HG03575 (cell line): ENCODE results near the gene ANAPC15.

Experiments
- ATAC-seq: cut with Tn5 transposase; IDR thresholded peaks from one replicate; pipeline ENCODE4 v1.9.1; 2021; ENCODE audit not compliant: unreplicated experiment, insufficient number of reproducible peaks, low FRiP score; ENCODE audit errors: extremely low read depth

Gene ANAPC15

DNA sequence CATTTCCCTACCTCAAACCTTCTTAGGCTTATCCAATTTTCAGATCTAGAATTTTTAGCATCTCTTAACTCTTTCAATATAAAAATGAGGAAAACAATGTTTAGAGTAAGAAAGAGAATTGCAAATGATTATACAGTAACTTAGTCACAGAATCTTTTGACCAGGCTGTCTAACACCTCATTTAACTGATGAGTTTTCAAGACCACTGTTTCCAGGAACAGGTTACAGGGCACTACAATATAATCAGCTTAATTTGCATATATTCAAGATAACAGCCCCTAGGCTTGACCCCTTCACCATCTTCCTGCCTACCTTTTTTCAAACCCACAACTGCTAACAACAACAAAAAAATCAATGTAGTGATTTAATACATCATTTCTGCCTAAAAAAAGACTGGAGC is 44.8 kb downstream of the ANAPC15 start:
- no peak for ATAC-seq

DNA sequence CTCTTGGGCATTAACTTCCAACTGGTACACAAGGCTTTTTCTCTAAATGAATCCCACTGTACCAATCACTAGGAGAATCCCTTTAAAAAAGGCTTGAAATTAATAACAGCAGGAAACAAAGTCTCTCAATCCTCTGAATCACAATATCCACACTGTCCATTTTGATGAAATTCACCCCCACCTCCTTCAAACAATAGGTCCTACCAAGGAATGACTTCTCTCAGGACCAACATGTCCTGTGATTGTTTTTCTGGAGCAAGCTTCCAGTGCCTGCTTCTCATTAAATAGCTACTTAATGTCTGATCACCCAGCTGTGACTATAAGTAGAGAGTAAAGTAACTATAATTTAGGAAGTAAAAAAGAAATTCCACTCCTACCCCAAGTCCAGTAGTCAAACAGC is 45.2 kb downstream of the ANAPC15 start:
- no peak for ATAC-seq

DNA sequence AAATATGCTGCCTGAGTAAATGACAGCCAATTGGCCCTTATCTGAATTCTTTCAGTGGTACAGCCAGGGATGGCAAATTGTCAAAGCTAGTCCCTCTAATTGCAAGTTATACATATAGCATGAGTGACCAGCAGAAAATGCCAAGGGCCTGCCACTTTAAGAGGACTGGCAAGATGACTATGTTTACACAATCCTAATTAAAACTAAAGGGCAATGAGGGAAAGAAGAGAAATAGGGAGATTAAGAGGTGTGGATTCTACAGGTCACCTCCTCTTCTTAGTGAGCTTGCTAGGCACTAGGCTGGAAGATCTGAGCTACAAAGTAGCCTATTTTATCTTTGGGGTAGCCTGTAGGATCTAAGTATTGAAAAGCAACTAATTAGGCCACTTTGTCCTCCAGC is 45.6 kb downstream of the ANAPC15 start:
- ATAC-seq, result no peak

DNA sequence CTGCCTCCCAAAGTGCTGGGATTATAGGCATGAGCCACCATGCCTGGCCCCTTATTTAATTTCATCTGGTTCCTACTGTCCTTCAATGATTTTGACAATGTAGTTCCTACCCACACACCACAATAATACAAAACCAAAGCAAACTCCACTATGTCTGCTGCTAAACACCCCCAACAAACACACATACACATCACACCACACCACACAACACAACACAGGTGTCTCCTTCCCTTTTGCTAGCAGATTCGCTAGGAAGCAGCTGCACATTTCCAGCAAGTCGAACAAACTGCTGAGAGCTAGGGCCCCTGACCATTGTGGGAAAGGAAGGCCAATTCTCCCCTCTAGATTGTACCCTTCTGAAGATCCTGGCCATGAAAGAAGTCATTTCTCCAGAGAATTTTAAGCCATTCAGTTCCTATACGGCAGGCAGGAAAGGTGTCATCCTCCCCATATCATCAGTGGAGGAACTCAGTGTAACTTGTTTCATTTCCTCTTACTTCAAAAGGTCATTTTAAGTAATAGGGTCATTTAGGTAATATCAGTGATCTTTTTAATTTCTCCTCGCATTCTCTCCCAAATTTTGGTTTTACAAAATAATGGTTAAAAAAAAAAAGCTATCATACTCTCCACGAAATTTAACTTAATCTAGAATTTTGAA is 50.6 kb downstream of the ANAPC15 start:
- ATAC-seq, result no peak
